NCI-H187 (cell line): ENCODE results near the gene GPSM1.

Source experiments
- DNase-seq, 2 experiments: peaks; one replicate each; lab custom pipeline; 2025; lab: John Stamatoyannopoulos, UW

The GPSM1 gene

GRCh38 chr9:136327304-136327974 lies at the start of gene GPSM1:
TSS of gene GPSM1 (plus strand) at chr9:136327539. CDS start at chr9:136327696, 157 bp downstream.
- DNase-seq = no peak

DNA sequence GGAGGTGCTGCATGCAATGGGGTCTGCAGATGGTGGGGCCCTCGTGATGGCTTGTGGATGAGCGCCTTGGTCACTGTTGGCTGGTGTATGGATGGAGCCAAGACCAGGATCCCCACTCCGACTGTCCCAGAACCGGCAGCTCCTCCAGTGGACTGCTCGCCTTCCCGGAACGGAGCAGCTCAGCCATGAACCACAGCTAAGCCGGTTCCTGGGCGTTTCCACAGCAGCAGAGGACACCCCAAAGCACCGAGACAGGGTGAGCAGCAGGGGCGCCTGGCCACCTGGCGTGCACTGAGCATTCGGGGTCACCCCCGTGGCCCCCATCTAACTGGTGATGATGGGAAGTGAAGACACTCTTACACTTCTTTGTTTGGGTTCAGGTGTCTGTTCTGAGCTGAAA lies 49.6 kb upstream of the GPSM1 start:
- no peak for DNase-seq

DNA sequence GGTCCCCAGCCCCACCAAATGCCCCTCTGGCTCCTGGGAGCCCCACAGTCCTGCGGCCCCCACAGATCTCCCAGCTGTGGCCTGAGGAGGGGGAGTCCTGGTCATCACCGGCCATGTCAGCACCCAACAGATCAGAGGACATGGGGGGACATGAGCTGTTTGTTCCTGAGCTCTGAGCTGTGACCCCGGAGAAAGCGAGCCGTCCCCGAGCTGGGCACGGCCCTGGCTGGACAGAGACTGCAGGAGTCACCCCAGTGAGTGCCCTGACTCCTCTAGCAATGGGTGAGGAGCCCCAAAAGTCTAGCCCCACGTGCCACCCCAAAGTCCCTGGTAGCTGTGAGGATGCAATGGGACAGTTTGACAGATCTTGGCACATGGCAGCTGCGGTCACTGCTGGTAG lies 49.1 kb upstream of the GPSM1 start:
- DNase-seq = no peak

DNA sequence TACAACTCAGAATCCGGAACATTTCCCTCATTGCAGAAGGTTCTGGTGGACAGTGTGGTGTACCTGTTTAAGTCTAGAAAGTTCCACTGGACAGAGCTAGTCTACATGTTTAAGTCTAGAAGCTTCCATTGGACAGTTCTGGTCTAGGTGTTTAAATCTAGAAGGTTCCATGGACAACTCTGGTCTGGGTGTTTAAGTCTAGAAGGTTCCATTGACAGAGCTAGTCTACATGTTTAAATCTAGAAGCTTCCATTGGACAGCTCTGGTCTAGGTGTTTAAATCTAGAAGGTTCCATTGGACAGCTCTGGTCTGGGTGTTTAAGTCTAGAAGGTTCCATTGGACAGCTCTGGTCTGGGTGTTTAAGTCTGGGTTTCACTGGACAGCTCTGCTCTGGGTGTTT lies 48.4 kb upstream of the GPSM1 start:
- no peak for DNase-seq

- no peak for DNase-seq
Observed at GRCh38 chr9:136279471-136279870, 47.9 kb upstream of the GPSM1 start.

DNA sequence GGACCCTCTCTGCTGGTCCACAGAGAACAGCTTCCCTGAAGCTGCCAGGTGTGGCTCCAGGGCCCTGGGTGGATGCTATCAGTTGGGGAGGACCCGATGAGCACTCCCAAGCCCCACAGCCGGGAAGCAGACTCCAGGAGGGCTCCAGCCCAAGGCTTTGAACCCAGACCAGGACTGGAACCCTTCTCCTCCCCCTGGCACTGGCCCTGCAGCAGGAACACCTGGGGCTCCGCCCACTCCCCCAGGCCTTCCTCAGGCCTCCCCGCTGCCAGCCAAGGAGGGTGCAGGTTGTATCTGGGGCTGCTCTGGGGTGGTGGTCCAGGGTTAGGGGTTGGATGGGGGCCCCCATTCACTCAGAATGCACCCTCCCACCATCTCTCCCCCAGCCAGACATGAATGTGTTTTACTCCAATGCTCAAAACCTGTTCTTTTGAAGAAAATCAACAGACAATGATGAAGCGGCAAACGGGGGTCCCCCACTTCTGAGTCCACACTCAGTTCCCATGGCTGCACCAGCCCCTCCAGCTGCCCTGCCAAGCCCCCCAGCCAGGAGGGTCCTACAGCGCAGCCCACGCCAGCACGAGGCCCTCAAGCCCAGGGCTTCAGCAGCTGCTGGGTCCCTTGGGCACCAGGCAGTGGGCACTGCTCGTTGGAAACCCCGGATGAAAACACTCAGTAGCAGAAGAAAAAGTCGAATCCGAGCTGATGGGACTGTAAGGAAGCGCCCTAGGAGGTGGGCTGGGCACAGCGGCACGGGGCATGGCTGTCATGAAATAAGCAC lies 46.6 kb upstream of the GPSM1 start:
- DNase-seq = no peak

DNA sequence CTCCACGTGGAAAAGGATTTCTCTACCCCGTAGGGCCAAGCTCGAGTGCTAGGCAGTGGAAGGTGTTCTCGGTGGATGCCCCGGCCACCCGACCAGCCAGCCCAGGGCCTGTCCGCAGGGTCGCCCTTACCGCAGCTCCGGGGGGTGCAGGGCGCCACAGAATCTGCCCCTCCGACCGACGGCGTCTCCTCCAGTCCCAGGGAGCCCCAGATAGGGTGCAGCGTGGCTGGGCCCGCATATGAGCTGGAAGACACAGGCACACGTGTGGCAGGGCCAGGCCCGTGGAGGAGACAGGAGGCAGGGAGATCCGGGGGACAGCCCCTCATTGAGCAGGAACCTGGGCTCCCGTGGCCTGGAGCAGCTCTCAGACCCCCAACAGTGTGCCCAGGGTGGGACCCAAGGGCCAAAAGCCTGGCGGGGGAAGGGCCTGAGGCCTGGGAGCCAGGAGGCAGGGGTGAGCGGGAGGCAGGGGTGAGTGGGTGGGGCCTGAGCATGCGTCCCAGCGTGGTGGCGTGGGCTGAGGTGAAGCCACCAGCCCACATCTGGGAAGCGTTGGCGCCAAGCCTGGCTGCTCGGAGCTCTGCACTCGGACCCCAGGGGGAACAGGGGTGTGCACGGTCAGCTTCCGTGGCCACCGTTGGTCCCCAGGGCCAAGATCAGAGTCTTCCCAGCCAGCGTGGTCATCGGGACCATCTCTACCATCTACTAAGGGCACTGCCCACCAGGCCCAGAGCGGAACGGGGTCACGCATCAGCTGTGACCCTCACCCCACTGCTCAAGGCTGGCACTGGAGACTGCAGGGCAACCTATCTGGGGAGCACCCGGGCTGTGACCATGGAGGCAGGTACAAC lies 45.7 kb upstream of the GPSM1 start:
- no peak for DNase-seq

GRCh38 chr9:136282272-136282861 lies 45.0 kb upstream of the GPSM1 start:
- no peak for DNase-seq

DNA sequence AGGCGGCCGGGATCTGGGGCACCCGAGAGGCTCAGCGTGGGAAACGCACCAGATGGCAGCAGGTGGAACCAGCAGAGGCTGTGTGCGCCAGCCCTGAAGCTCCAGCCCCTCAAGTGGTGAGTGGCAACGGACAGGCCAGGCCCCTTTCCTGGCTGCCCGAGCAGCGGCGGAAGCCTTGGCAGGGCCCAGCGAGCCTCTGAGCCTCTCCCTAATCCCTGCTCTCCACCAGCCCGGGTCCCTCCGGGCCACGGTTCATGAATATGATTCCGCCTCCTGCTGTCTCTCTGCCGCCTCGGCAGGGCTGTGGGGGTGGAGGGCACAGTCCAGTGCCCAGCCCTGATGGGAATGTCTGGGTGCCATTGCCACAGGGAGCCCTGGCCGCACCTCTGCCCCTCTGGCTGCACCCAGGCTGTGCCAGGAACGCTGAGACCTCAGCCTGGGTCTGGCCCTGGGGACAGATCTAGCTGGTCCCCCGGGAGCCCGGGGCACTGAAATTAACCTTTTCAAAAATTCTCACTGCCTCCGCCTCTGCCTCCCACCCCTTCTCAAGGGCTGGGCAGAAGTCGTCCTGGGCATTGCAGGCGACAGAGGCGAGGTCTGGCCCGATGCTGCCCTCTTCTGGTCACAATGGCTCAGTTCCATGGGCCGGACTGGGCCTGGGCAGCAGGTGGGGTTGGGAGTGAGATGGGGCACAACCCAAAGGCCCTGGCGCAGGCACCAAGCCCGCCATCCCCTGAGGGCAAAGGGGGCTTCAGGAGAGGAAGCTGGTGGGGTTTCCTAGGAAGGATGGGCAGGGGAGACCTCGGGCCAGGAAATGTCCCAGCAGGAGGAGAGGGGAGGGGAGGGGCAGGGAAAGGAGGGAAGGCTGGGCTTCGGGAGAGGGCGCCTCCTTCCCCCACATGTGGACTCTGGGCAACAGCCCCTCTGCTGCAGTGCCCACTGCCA lies 43.8 kb upstream of the GPSM1 start:
- peak; percentile 36 to 58 for DNase-seq

GRCh38 chr9:136284311-136284710 lies 43.0 kb upstream of the GPSM1 start:
- no peak for DNase-seq

DNA sequence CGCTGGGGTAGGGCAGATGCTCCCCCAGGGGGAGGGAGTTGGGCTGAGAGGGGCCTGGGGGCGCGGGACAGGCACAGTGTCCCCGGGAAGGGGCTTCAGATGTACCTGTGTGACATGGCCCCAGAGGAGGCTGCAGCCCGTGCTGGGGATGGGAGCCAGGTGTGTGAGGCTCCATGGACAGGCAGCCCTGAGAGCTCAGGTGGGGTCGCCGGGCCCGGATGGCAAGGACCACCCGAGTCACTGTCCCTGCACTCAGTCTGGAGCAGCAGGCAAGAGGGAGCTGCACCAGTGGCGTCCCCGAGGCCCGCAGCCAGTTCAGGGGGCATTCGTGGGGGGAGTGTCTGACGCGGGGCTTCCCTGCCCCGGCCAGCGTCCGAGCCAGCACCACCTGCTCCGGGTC lies 42.4 kb upstream of the GPSM1 start:
- DNase-seq = no peak

DNA sequence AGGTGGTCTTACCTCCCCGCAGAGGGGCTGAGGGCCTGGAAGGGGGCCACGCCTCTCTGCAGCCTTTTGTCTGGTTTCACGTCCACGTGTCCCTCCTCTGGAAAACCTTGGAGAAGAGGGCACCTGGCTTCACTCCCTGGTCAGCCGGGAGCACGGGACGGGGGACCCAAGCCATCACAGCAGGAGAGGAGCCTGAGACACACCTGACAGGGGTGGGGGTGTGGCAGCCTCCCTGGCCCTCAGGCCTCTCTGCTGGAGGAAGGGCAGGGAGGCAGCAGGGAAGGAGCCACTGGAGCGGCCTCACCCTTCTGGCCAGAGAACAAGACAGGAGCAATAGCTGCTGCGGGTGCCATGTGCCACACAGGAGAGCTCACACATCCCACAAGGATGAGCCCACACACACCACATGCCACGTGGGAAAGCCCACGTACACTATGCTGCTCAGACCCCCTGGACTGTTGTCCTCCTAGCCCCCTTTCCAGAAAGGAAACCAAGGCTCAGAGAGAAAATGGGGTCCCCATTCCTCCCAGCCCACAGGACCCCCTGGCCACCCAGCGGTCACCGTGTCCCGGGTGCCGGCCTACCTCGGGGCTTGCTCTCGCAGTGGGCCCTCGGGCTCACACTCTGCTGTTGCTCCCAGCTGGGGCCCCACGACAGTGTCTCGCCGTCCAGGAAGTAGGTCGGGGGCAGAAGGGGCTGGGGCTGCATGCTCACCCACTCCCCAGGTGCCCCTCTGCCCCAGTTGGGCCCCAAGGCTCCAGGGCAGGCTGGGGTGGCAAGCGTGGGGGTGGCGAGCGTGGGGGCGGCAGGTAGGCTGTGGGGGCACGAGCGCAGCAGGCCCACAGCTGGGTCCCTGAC lies 41.6 kb upstream of the GPSM1 start:
- no peak for DNase-seq

DNA sequence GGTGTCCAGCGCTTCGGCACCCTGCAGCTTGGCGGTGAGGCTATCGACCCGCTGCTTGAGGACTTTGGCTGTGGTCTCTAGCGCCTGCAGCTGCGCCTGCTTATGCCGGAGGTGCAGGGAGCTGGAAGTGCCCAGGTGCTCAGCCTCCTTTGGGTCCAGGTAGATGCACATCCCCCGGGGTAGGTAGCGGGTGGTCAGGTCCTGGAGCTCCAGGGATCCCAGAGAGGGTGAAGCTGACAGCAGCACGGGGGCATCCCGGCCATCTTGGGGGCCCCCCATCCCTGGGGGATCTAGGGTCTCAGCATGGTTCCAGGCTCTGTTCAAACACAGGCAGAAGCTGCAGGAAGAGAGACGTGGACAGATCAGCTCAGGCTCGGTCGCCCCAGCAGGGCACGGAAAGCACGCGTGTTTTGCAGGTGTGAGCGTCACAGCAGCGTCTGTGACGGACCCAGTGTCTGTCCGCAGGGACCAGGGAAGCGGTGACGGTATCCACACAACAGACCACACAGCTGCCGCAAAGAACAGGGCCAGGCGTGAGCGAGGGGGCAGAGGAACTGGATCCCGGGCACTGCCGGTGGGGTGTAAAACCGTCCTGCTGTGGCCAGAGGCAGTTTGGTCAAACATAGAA lies 40.9 kb upstream of the GPSM1 start:
- no peak for DNase-seq

GRCh38 chr9:136286987-136287379 lies 40.4 kb upstream of the GPSM1 start:
- no peak for DNase-seq

DNA sequence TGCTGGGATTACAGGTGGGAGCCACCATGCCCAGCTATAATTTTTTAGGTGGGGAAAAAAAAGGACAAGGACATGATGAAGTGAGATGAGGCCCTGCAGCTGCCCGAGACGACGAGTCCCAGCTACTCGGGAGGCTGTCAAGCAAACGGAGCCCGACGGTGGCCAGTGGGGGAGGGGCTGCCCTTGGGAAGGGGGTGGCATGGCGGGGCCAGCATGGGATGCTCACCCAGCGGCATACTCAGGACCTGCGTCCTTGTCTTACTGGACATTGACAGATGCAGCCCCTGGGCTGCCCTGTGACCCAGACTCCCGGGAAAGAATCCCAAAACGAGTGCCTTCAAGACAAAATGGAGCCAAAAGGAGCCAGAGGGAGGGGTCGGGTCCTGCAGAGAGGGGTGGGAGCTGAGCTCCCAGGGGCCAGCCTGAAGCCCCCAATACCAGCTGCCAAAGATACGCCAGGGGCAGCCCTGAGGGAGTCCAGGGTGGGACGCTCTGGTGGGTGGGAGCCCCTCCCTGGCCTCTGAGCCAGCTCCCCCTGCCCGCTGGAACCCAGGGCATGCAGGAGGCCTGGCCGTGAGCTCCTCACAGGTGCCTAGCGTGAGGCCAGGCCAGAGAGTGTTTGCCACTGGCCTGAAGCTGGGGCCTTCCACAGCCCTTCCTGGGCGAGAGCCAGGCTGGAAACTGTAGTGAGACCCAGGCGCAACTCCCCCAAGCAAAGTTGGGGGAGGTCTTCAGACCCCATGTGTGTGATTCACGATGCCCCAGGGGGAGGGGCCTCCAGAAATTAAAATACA lies 39.2 kb upstream of the GPSM1 start:
- no peak for DNase-seq

GRCh38 chr9:136289651-136290507 lies 37.5 kb upstream of the GPSM1 start:
- DNase-seq = no peak

DNA sequence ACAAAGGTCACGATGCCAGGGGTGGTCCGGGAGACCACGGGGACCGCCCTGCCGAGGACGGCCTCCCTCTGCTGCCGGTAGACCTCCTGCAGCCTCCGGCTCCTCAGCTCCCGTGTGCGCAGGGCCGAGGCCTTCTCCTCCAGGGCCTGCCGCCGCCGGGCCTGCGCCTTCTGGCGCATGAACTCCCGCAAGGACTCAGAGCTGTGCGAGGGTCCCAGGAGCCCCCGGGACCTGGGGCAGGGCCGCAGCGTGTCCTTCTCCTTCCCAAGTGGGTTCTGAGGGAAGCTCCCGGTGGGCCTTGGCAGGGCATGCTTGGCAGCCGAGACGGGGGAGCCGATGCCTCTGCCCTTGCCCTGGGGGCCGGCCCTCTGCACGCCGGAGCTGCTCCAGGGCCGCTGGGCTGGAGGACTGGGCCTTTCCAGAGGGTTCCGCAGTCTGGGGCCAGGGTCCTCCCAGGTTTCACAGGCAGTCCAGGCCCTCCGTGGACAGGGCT lies 36.8 kb upstream of the GPSM1 start:
- DNase-seq = no peak
